Ramos (cell line): Measurements from ENCODE around the gene CDCA4.

Experiments used
- in situ Hi-C: fragments of 300-500 bp; cut with MboI; formaldehyde crosslinking; loops from one replicate; pipeline ENCODE4 v1.14.3; 2022; ENCODE audit warnings: low sequenced_read_pairs; ENCODE audit not compliant: unreplicated experiment

The CDCA4 gene

DNA sequence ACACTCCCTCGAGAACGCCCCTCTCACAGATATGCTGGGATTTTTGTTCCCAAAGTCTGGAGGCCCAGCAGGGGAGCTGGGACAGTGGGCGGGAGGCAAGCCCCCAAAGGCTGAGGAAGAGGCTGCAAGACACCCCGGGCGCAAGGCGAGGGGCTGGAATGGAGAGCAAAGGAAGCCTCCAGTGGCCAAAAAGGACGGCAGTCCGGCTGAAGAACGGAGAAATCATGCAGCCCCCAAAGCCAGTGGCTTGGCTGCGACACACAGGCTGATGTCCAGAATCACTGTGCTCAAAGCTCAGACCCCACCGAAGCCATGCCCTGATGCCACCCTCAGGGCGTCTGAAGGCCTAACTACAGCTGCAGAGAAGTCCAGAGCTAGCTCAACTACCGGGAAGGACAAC lies 24.4 kb downstream of the CDCA4 start:
- in situ Hi-C loops: no loop called here

DNA sequence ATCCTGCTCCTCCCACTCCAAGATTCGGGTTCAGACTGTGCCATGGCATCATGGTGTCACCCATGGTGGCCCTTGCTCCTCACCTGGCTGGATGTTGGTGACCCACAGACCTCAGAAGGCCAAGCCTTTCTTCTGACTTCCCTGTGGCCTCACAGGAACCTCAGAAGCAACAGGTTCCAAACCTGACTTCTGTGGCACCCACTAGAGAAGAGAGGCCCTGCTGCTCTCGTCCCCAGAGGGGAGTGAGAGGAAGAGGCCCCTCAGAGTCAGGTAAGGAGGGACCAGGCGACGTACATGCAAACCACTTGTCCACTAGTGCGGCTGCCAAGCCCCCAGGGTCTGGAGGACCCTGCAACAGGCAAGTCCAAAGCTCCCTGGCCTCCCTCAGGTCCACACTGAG lies 24.9 kb downstream of the CDCA4 start:
- in situ Hi-C loops: no loop called here

GRCh38 chr14:104994978-104995377 lies 25.9 kb downstream of the CDCA4 start:
- in situ Hi-C loops: no loop called here

DNA sequence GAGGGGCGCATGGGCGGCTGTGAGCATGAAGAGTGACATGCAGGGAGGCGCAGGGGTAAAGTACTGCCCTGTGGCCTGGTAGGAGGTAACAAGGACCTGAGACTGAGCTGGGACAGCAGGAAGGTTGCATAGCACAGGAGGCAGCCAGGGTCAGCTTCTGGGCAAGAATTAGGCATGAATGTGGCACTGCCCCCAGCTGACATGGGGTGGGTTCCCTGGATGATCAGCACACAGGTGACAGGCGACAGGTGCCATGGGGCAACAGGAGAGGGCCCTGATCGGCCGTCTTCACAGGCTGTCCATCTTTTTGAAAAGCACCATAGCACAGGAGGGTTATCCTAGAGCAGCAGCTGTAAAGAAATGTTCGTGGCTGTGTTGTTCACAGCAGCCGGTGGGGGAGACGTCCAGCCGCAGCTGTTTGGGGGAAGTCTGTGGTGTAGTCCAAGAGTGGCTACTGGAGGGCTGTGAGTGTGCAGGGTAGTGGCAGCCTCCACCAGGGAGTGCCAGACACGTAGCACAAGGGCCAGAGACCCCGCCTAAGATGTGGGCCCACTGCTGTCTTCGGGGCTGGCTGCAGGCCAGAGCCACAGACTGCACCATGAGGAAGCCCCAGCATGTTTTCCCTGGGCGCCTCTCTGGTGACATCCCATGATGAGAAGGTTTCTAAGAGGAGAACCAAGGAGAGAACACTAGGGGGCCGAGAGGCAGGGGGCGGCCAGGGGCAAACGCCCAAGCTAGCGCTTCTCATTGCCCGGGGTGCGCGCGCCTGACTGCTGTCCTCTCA lies 26.9 kb downstream of the CDCA4 start:
- in situ Hi-C loops: no loop called here

DNA sequence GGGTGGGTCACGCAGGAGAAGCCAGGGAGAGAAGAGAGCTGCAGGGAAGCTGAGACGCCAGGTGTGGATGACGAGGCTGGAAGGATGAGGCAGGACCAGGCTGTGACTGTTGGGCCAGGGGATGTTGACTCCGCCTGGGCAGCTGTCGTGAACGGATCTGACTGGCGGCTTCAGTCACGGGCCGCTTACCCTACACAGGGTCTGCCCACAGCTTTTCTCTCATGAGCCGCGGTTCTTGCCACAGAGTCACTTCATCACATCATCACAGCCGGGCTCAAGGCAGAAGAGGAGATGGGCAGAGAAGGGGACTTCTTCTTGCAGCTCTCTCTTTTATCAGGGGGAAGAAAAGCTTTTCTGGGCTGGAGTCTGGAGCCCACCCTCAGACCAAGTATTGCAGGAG lies 27.6 kb downstream of the CDCA4 start:
- in situ Hi-C loops: no loop called here

DNA sequence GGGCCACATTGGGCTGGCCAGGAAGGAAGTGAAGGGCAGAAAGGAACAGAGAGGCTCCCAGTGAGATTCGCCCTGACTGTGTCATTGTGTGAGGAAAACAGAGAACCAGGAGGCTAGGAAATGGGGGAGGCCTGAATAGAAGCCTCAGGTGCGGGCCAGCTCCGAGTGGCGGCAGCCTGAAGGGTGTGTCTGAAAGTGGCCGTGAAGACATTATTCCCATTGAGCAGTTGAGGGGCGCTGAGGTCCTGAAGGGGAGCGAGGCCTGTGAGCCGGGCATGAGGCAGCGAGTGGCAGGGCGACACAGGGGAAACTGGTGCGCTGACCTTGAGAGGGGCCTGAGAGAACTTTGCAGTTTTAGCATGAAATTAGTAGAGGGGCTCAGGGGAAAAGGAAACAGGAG lies 28.4 kb downstream of the CDCA4 start:
- in situ Hi-C loops: no loop called here

DNA sequence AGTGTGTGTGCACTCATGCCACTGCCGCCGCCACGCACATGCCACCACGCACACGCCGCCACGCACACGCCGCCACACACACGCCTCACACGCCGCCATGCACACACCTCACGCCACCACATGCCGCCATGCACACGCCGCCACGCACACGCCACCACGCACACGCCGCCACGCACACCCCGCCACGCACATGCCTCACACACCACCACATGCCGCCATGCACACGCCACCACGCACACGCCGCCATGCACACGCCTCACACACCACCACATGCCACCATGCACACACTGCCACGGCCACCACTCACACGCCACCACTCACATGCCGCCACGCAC lies 29.0 kb downstream of the CDCA4 start:
- in situ Hi-C loops: no loop called here

DNA sequence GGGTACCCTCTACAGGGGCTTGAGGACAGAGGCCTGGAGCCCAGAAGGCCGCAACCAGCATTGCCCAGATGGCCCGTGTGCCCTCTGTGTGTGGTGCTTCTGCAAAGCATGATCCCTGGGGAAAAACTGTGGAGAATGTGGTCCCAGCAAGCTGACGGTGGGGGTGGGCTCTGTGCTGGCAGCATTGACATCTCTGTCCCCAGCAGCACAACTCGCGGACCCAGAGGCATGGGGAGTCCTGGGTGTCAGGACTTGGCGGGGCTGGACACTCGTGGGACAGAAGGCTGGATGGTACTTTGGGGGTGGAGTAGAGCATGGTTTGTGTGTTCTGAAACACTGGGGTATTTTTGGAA lies 31.0 kb downstream of the CDCA4 start:
- in situ Hi-C loops: no loop called here

DNA sequence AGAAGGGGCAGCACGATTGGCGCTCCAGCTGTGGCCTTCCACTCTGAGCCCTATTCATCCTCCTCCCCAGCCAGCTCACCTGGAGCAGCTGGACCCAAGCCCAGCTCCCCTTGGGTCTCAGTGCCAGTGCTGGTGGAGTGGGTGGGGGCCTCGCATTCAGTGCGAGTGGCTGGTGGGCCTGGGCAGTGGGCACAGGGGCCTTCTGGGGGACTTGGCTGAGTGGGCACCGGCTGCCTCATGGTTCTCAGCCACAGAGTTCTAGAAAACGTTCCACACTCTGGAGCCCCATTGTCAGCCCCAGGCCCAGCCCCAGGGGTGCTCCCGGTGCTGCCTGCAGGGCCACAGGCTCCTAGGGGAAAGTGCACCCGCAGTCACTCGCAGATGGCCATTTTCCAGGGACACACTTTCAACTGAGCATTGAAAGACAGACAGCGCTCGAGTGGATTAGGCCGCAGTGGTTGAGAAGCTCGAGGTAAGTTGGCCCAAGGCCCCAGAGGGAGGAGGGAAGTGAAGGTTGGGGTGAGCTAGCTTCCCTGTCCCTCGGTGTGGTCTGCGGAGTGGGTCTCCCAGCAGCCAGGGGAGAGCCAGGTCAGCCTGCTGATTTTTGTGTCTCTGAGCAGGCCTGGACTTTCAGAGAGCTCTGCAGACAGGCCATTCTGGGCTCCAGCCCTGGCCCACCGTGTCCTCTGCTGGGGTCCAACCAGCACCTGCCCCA lies 31.5 kb downstream of the CDCA4 start:
- in situ Hi-C loops: no loop called here

GRCh38 chr14:104986487-104987164 lies 34.3 kb downstream of the CDCA4 start:
- in situ Hi-C loops: no loop called here

- in situ Hi-C loops: no loop called here
Observed at GRCh38 chr14:104985675-104986486, 35.0 kb downstream of the CDCA4 start, which contains the start of gene CLBA1. Gene CLBA1 (plus strand): TSS chr14:104985788. CDS start chr14:104986432, 644 bp downstream.

DNA sequence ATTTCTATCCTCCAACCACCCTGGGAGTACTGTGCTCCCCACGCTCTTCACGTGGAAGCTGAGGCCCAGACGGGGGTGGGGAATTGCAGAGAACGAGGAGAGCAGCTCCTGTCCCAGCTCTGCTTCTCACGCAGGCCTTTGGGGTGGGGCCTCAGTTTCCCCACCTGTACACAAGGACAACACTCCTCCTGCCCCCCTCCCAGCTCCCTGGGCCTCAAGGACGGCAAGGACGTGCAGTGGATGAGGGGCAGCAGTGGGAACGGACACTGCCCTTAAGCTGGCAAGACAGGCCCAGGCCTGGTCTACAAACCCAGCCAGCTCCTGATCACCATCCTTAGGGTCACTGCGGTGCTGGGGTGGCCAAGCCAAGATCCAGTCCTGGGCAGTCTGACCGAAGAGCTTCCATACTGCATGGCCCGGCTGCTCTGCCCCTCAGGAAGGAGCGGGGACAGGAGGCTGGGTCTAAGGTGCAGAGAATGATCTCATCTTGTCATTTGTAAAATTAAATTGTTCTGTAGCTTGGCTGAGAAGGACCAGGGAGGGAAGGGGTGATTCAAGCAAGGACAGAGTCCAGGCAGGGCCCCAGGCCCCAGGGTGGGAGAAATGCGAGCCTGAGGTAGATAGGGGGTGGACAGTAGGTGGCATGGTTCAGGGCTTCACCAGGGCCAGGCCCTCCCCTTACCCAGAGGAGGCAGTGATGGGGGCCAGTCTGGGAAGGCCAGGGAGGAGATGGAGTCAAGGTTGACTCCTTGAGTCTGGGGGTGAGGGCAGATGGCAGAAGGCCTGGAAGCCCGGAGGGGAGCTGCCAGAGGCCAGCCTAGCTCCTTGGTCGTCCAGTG lies 36.6 kb downstream of the CDCA4 start:
- in situ Hi-C loops: no loop called here

DNA sequence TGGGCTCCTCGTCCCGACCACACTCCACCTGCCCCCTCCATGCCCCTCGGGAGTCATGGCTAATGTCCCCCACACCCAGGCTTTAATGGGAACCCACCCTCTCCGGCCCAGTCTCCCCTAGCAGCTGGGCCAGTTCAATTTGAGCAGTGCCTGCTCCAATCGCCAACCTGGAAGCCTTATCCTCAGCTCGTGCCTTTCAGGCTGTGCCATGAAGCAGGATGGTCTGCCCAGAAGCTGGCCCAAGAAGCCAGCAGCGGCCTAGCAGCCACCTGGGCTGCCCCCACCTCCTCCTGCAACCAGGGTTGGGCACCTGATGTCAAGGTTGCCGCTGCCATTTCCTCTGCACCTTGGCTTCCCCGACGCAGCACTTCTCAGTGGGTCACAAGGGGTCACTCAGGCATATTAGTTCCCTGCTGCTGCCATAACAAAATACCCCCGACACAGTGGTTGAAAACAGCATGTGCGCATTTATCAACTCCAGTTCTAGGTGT lies 37.6 kb downstream of the CDCA4 start:
- in situ Hi-C loops: no loop called here

DNA sequence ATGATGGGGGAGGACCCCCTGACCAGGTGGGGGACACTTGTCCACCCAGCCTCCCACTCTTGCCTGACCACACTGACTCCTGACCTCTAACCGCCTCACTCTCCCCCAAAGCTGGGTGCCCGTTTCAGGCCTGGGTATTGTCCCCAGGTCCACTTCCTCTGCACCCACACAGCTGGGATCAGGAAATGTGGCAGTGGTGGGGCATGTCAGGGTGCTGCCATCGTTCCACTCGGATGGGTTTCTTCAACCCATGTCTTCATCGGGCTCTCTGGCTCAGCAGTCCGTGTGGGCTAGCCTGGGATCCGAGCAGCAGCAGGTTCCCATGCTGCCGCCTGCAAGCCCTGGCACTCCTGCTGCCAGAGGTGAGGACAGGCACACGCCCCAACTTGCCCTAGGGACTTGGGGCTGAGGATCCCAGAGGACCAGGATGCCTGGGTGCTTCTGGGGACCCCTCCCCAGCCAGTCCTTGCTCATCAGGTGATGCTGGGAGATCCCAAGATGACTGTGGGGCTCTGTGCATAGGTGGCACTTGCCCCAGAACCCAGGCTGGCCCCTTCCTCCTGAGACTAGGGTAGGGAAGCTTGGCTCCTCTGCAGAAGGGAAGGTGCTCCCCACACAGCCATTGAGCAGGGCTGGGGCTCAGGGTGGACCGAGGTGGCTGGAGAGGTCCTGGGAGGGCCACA lies 38.2 kb downstream of the CDCA4 start:
- in situ Hi-C loops: no loop called here

GRCh38 chr14:104981699-104982541 lies 39.0 kb downstream of the CDCA4 start:
- in situ Hi-C loops: no loop called here

GRCh38 chr14:104980611-104981531 lies 40.0 kb downstream of the CDCA4 start:
- in situ Hi-C loops: no loop called here
